Natural killer cell (primary cell): Measurements from ENCODE around the gene PRMT7. TPM values are rescaled to one million over a fixed set of nuclear protein-coding genes. Genes with fewer than 3 reads are reported as not detected.

Experiments
- ATAC-seq, 3 donors: fragments of 150-1000 bp in 2 of 3; fragments of 200-7000 bp in 1 of 3; cut with Tn5 transposase; 1 replicate in 1 of 3; 2 replicates in 2 of 3; pipeline ENCODE4 v1.10.0; 2021; ENCODE audit warnings: mild to moderate bottlenecking in 2 of 3, moderate library complexity in 2 of 3
- DNase-seq, 2 donors: peaks; one replicate each; pipeline versions ENCODE4 v3.0.0 to v3.0.0-alpha.2; 2013 to 2021; ENCODE audit warnings: mixed read lengths in 1 of 2
- H3K27ac ChIP-seq: one replicate; pipeline ENCODE4 v1.5.1; 2013; ENCODE audit warnings: mild to moderate bottlenecking, low read length
- H3K27me3 ChIP-seq: one replicate; pipeline ENCODE4 v1.6.1; 2013; ENCODE audit warnings: low read length; ENCODE audit not compliant: control insufficient read depth, insufficient read depth
- H3K36me3 ChIP-seq: one replicate; pipeline ENCODE4 v1.6.1; 2013; ENCODE audit warnings: low read length; ENCODE audit not compliant: control insufficient read depth, insufficient read depth
- H3K4me1 ChIP-seq: one replicate; pipeline ENCODE4 v1.6.1; 2013; ENCODE audit warnings: low read length; ENCODE audit not compliant: control insufficient read depth, insufficient read depth
- H3K4me3 ChIP-seq: one replicate; pipeline ENCODE4 v1.5.1; 2013; ENCODE audit warnings: low read length
- H3K9me3 ChIP-seq: one replicate; pipeline ENCODE4 v1.6.1; 2013; ENCODE audit warnings: low read length; ENCODE audit not compliant: control insufficient read depth, insufficient read depth
- H3K27ac Mint-ChIP-seq, 2 donors: one replicate each; pipeline ENCODE4 v1.8.0; 2022; ENCODE audit warnings: mild to moderate bottlenecking in 2 of 2, mixed read lengths in 2 of 2, moderate library complexity in 1 of 2
- H3K27me3 Mint-ChIP-seq, 2 donors: one replicate each; pipeline ENCODE4 v1.8.0; 2022; ENCODE audit warnings: low read depth in 2 of 2, mixed read lengths in 2 of 2
- H3K36me3 Mint-ChIP-seq: one replicate; pipeline ENCODE4 v1.8.0; 2022; ENCODE audit warnings: mixed read lengths
- H3K4me1 Mint-ChIP-seq, 2 donors: one replicate each; pipeline ENCODE4 v1.8.0; 2022; ENCODE audit warnings: mixed read lengths in 2 of 2
- H3K4me3 Mint-ChIP-seq: one replicate; pipeline ENCODE4 v1.8.0; 2022; ENCODE audit warnings: mild to moderate bottlenecking, moderate library complexity, mixed read lengths
- H3K9me3 Mint-ChIP-seq, 2 donors: one replicate each; pipeline ENCODE4 v1.8.0; 2022; ENCODE audit warnings: mixed read lengths in 2 of 2
- CTCF ChIP-seq: fragments of 200-600 bp; IDR thresholded peaks from one replicate; pipeline ENCODE4 v1.8.0; 2022; ENCODE audit warnings: antibody characterized with exemption
- WGBS: methylation state at CpG from one replicate; pipeline ENCODE4 v1.1.7; 2013; ENCODE audit warnings: missing lambda C conversion rate; ENCODE audit not compliant: insufficient coverage; 5-methylcytosine and 5-hydroxymethylcytosine counted together
- intact Hi-C: fragments of 100-400 bp; cut with micrococcal nuclease; formaldehyde crosslinking; loops from one replicate; pipeline ENCODE4 v1.14.2; 2022
- total RNA-seq, 4 donors: library from RNA; stranded (reverse); fragments of 120-200 nt in 1 of 4; gene quantifications; one replicate each; pipeline versions ENCODE4 v1.2.3 to v1.2.4, GENCODE V29; 2013 to 2022

The PRMT7 gene
- total RNA-seq, 3 donors from 2014 or later (not counting 1 experiment from before 2014, with no cell fraction given), result 60.7 to 84.7 (median 68.2) TPM

- H3K4me1 ChIP-seq, result peaks cover 51% of the 10 kb centered on the region
- Mint-ChIP-seq H3K27ac (no peak overlapping the region), H3K4me3 (no peak overlapping the region), H3K9me3 (no peaks in the 10 kb centered on the region), H3K4me1 (peaks cover 38 to 57% of the 10 kb centered on the region in 2 donors), H3K27me3 (peaks cover 0 to 4% of the 10 kb centered on the region in 2 donors), H3K36me3 (no peaks in the 10 kb centered on the region)
- DNase-seq (no peak), ATAC-seq (no peak)
- intact Hi-C loops, result no loop called here
- H3K9me3 ChIP-seq, result no peaks in the 10 kb centered on the region
- no peaks in the 10 kb centered on the region for H3K36me3 ChIP-seq
- peaks cover 3% of the 10 kb centered on the region for H3K27me3 ChIP-seq
- 92% methylated on average over 3 of the region's 3 CpGs for WGBS
- no peak overlapping the region for H3K4me3 ChIP-seq
- TF ChIP-seq CTCF, result no peak
- no peak overlapping the region for H3K27ac ChIP-seq
Measured at GRCh38 chr16:68372381-68372720, 61.5 kb downstream of the PRMT7 start.

- peaks cover 47% of the 10 kb centered on the region for H3K4me1 ChIP-seq
- WGBS, result 96% methylated on average over 8 of the region's 8 CpGs
Measured at GRCh38 chr16:68372806-68373205, 62.0 kb downstream of the PRMT7 start.

GRCh38 chr16:68373528-68374245 is 62.9 kb downstream of the PRMT7 start:
- H3K4me1 Mint-ChIP-seq, result peaks cover 28 to 44% of the 10 kb centered on the region in 2 donors
- H3K9me3 Mint-ChIP-seq, result no peaks in the 10 kb centered on the region
- peaks cover 38% of the 10 kb centered on the region for H3K4me1 ChIP-seq
- H3K9me3 ChIP-seq, result no peaks in the 10 kb centered on the region
- H3K36me3 ChIP-seq, result no peaks in the 10 kb centered on the region
- no peaks in the 10 kb centered on the region for H3K27me3 ChIP-seq
- 91% methylated on average over 18 of the region's 18 CpGs for WGBS
- no peaks in the 10 kb centered on the region for H3K27me3 Mint-ChIP-seq
- no peaks in the 10 kb centered on the region for H3K36me3 Mint-ChIP-seq
- no peak overlapping the region for H3K4me3 Mint-ChIP-seq
- no peak for ATAC-seq
- H3K27ac ChIP-seq, result no peak overlapping the region
- intact Hi-C loops, result no loop called here
- H3K4me3 ChIP-seq, result no peak overlapping the region
- DNase-seq, result no peak
- H3K27ac Mint-ChIP-seq, result no peak overlapping the region
- no peak for TF ChIP-seq CTCF

More at GRCh38 chr16:68372806-68373205, 62.0 kb downstream of the PRMT7 start:
- Histone ChIP-seq H3K9me3 (no peaks in the 10 kb centered on the region), H3K27ac (no peak overlapping the region), H3K27me3 (peaks cover 1% of the 10 kb centered on the region), H3K4me3 (no peak overlapping the region), H3K36me3 (no peaks in the 10 kb centered on the region)
- Mint-ChIP-seq H3K4me1 (peaks cover 37 to 53% of the 10 kb centered on the region in 2 donors), H3K36me3 (no peaks in the 10 kb centered on the region), H3K27ac (no peak overlapping the region), H3K4me3 (no peak overlapping the region), H3K9me3 (no peaks in the 10 kb centered on the region), H3K27me3 (peaks cover 0 to 4% of the 10 kb centered on the region in 2 donors)
- intact Hi-C loops, result no loop called here
- DNase-seq, result no peak
- TF ChIP-seq CTCF, result no peak
- no peak for ATAC-seq
